ENCODE measurements around the gene MGARP. TPM values are rescaled to one million over a fixed set of nuclear protein-coding genes. Genes with fewer than 3 reads are reported as not detected.
"Not testable (repeated sequence)": the region's sequence is repeated elsewhere in the genome, so short reads cannot be mapped to it uniquely, and the experiment has no call there.

MGARP gene
- total RNA-seq, 1 donor from 2014 or later: 0.68 TPM

DNA sequence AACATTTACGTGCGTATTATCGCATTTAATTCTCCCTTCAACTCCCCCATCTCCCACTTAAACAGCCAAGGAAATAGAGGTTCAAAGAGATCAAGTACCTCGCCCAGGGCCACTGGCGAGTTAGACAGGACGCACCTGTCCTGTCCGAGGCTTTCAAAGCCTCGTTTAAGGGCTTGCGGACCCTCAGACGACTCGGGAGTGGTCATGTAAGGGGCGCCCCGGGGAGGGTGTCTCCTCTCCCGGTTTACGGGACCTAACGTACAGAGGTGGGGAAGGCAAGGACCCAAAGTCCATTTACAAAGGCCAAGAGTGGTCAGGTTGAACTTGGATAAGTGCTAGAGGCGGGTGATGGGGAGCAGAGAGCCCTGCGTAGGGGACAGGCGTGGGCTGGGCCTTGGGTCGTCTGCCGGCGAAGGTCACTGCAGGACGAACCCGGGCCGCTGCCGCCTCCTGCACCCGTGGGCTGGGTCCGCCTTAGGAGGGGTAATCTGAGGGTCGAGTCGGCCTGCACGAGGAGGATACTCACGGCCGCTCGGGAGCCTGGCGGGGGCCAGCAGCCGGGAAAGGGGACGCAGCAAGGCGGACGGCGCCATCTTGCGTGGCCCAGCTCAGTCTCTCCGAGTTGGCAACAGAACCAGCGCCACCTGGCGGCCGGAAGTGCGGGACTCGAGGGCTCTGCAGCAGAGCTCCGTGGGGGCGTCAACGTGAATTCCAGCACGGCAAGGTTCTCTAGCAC is 15.3 kb upstream of the MGARP start:
- peak; percentile 97 for DNase-seq

DNA sequence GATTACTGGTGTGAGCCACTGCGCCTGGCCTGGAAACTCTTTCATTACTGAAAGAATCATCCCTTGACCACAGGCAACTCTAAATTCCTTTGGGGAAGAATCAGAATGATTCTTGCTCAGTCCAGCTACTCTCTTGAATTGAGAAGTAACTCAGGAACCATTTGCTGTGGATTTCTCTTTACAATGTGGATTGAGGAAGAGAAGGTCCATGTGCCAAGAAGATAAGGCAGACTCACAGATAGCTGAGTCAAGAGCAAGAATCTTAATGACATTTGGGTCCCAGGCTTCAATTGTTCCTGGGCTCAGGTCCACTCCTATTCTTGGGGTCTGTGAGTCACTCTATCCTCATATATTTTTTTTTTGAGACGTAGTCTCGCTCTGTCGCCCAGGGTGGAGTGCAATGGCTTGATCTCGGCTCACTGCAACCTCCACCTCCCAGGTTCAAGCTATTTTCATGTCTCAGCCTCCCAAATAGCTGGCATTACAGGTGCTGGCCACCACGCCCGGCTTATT is 6.2 kb upstream of the MGARP start:
- no peak for DNase-seq

DNA sequence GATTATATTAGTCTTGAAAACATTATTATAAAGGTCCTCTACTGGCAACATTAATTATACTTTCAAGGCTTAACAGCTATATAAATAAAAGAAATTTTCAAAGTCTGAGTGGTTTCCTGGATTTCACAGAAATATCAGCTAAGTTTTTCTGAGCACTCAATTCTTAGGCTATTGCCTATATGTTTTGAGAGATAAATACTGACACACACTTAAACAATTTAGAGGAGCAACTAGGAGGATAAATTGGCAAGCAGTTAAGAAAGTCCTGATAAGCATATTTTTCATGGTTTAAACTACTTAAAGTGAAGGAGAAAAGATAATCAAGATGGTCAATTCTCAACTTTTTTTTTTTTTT is 2.7 kb upstream of the MGARP start:
- DNase-seq: no peak

DNA sequence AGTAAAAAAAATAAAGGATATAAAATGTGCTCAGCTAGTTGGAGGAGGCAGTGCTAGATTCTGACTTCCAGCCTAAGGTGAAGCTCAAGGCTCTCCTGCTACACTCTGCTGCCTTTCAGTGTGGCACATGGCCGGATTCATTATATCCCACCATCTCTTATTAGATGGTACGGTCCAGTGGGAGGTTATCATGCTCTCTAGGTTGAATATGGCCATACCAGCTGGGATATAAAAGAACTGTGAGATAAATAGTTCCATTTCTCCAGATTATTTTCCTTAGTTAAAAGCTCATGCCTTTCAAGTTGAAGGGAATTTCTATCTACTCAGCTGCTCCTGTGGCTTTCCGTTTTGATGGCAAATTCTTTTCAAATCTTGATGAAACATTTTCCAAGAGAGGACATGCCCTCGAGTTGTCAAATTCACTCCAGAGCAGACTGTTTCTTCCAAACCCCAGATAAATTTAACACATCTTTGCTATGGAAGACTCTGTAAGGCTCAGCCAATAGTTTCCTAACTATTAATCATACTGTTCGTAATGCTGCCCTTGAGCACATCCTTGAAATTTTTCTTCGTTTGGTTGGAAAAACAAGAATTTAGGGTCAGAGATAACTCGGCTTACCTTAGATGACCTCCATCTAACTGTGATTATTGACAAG is 2.2 kb upstream of the MGARP start:
- no peak for DNase-seq

DNA sequence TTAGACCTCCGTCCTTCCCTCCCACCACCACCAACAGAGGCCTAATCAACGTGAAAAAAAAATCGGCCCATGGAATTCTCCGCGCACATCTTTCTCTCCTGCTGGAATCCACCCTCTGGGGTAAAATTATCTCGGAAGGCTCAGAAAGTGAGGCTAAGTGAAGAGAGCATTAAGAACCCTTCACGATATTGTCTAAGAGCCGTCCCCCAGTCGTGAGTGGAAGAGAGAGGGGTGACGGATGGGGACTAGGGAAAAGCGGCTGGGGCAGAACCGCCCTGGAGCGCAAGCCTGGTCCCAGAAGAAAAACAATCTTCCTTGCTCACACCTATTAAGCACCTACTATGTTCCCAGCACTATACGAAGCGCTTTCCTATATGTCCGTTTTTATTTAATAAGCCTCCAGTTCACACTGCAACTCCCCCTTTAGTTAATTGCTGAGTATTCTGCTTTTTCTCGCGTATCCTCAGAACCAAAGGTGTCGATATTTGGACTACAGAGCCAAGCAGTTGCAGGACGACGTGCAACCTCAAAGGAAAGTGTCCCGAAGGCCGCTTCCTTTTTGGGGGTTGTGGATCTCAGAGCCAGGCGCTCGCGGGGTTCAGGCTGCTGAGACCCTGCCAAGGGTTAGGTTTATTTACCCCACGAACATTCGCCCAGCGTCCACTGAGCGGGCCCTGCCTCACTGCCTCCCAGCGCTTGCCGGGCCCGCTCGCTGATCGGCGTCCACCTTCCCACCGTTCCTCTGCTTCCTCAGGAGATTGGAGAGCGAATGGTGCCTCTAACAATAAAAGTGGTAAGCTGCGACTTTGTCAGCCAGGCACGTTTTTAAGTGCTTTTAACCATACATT is 889 bp downstream of the MGARP start:
- DNase-seq: peak; percentile 44

DNA sequence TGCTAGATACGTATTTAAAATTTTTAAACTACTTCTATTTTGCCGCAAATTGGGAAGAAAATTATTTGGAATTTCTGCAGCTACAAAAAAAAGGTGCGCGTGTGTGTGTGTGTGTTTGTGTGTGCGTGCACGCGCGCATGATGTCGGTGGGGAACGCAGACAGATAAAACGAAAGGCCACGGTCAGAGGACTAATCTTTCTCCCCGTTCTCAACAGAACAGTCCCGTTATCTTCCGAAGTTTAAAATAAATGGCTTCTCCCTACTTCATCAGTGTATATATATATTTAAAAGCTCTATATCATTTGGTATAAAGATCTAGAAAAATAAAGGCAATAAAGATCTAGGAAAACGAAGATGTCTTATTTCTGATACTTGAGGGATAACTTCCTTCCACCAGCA is 1.5 kb downstream of the MGARP start:
- no peak for DNase-seq

DNA sequence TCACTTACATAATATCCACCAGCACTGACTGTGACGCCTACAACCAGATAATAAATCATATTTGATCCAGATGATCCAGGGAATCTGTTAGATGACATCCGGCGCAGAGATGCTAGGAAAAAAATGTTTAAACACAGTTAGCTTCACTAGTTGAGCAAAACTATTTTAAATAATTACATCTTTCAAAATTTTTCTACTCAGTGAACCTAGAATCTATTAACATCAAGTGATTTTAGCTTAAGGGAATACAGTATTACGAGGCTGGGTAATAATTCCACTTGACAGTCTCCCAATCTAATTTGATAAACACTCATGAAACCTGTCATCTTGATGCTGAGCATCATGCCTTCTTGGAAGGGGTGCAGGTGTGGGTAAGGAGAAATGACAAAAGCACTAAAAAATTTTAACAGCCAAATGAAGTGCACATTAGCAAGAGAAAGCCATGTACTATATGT is 4.7 kb downstream of the MGARP start:
- no peak for DNase-seq

DNA sequence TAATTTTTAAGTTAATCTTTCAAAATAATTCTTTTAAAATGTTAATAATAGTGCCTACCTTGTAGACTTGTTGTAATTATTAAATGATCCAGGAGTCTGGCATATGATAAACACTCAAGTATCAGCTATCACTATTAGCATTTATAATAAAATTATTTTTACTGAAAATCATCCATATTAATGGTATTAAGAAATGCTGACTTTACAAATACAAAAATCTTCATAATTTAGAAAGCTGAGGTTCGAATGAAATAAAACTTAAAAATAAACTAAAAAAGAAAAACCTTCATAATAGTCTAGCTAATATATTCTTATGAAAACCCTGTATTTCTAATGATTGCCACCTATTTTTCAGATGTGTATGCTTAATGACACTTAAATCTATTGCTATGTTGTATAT is 5.2 kb downstream of the MGARP start:
- no peak for DNase-seq

DNA sequence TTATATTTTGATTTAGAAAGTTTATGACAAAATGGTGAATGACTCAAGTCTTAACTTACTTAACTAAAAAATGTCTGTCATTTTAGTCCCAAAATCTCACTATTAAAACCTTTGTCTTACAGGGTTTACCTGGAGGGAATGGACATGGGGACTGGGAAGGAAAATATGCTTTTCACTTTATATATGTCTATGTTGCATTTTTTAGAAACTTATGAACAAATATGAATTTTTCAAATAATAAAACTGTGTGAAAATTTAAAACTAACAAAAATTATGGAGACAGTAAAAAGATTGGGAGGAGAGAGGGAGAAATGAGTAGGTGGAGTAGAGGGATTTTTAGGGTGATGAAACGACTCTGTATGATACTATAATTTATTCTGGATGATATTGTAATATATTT is 6.2 kb downstream of the MGARP start:
- no peak for DNase-seq

DNA sequence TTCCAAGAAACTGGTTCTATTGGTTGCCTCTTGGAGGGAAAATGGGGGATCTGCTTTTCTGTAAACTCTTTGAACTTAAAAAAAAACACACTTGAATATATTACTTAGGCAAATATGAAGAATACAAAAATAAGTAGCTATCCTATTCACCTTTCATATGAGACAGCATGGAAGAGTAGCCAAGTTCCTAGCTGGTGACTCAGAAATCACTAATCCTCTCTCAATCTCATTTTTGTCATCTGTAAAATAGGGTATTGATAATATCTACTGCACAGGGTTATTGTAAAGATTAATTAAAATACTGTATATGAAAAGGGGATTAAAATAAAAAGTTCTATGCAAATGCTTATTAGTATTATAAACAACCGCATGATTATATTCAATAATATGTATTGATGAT is 12.7 kb downstream of the MGARP start:
- no peak for DNase-seq

DNA sequence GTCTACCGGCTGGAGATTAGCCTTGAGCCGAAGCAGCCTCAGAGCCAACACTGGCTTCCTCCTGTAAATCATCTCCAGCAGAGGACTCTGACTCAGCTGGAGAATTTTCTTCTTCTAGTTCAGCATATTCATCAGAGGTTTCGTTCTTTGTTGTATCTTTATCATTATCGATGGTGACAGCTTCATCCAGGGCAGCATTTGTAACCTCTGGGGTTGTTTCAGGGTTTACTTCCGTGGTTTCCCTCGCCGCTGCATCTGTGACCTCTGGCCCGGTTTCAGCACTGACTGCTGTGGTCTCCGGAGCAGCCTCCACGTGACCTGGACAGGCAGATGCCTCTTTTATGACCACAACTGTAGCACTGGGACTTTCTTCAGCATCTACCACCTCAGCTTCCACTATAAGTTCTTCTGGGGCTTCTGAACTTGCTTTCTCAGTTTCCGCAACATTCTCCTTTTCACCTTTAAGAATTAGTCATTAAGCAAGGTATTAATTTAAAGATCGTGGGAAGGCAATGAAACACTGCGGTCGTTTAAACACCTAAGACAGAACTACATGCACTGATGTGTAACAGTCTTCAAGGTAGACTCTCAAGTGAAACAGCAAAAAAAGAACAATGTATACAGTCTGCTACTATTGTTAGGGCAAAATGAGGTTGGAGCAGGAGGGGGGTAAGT is 13.3 kb downstream of the MGARP start:
- DNase-seq: peak; percentile 64

DNA sequence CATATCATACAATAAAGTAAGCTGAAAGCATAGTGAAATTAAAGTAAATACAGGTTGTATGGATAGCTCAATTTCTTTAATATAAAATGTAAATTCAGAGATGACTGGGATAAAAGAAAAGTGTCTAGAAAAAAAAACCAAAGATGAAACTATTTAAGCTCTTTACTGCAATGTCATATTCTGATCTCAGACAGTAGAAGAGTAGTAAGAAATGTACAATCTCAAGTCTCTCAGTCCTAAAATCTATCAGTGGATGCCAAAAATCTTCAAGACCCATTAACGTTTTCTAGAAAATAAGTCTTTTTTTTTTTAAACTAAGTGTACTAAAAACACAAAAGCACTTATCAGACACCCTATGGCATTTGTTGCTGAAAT is 13.8 kb downstream of the MGARP start:
- no peak for DNase-seq

DNA sequence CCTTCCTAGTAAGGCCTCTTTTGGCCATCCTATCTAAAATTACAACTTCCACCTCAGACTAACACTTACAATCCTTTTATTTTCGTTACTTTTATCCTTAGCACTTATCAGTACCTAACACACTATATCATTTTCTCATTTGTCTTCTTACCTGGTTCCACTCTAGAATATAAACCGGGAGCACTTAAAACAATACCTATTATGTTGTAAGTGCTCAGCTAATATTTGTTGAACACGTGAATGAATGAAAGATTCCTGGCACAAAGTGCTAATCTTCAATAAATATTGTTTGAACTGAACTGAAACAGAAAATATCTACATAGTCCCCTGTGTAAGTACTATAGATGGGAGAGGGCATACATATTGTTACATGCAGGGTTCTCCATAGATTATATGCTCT is 14.4 kb downstream of the MGARP start:
- DNase-seq: no peak

DNA sequence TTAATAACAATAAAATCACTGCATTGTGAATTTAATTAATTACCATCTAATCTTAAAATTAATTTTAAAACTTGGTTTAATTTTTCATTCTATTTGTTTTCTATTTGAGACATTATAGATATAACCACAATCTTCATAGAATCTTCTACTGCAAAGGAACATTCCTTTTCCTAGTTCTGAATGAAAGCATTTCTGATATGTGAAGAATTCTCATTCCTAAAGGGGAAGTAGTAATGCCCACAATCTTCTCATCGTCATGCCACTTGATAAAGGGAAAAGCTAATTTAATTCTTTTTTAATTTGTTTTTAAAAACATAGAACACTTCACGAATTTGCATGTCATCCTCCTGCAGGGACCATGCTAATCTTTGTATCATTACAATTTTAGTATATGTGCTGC is 23.7 kb downstream of the MGARP start:
- DNase-seq: no peak

DNA sequence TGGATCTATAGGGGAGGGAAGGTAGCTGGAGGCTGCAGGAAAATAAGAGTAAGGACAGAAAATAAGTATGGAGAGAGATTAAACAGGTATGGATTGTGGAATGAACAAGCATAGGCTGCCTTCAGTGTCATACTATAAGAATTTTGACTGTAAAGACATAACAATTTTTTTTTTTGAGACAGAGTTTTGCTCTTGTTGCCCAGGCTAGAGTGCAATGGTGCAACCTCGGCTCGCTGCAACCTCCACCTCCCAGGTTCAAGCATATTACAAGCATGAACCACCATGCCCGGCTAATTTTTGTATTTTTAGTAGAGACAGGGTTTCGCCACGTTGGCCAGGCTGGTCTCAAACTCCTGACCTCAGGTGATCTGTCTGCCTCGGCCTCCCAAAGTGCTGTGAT is 24.4 kb downstream of the MGARP start:
- DNase-seq: not testable (repeated sequence)

DNA sequence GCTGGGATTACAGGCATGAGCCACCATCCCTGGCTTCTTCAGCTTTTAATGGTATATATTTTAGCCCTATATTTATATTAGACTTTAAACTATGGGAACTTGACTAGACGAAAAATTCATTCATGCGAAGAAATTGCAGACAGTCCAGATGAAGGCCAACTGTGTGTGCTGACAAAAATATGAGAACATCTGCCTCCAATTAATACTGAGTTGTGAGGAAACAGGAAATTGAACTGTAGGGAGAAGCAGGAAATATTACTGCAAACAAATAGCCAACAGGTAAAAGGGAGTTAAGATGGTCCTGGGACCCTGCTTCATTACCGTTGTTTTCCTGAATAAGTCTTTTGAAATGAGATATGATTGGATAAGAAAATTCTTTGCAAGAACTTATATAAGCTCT is 26.3 kb downstream of the MGARP start:
- no peak for DNase-seq

DNA sequence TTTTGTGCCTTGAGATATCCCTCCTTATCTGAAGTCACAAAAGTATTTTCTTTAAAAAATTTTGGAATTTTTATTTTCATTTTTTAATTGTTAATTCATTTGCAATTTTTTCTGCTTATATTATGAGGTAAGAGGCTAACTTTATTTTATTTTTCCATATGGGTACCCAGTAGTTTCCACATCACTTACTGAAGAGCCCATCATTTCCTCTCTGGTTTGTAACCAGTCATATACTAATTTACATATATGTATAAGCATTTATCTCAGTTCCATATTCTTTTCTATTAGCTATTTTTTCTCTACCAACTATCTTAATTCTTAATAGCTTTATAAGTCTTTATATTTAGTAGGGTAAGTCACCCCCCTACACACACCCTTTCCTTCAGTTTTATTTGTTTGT is 27.0 kb downstream of the MGARP start:
- no peak for DNase-seq

DNA sequence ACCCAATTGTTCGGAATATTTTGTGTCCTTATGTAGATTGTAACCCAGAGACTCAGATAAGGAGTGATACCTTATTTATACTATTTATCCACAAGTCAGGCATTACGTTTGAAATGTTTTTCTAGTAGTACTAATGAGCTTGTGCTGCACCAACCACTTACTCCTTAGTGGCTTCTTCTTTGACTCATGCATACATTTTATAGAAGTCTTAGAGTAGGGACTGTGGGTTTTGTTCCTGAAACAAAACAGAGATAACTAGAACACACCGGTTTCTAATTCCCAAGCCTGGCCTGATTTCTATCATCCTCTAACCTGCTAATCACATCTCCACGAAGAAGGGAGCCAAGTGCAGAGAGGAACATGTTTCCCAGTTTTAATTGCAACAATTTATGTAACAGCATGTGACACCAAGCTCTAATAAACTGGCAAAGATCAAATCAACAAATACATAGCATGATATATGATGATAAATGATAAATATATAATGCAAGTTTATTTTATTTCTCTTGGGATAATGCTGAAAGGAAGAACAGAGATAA is 32.3 kb downstream of the MGARP start:
- DNase-seq: no peak

DNA sequence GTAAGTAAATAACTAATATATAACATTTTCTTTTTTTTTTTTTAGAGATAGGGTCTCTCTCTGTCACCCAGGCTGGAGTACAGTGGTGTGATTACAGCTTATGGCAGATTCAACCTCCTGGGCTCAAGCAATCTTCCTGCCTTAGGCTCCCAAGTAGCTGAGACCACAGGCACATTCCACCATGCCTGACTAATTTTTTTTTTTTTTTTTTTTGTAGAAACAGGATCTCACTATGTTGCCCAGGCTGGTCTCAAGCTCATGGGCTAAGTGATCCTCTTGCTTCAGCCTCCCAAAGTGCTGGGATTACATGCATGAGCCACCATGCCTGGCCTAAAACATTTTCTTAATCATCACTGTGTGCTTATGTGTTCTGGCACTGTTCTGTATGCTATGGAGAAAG is 32.8 kb downstream of the MGARP start:
- DNase-seq: no peak

DNA sequence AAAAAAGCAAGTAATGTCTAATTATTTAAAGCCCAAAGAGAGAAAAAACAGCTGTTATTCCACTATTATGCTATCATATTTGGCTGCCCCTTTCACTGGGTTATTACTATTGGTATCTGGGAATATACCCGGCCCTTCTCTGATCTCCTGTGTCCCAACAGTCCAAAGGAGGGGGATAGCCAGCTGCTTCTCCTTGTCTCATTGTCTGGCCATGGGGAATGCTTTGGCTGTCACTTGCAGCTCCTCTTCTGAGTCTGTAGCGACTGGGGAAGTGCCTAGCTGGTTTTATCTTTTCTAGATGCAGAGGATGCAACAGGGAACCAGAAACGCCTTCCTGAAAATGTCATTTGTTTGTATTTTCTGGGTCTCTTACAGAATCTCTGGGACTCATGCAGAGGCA is 33.9 kb downstream of the MGARP start:
- no peak for DNase-seq

DNA sequence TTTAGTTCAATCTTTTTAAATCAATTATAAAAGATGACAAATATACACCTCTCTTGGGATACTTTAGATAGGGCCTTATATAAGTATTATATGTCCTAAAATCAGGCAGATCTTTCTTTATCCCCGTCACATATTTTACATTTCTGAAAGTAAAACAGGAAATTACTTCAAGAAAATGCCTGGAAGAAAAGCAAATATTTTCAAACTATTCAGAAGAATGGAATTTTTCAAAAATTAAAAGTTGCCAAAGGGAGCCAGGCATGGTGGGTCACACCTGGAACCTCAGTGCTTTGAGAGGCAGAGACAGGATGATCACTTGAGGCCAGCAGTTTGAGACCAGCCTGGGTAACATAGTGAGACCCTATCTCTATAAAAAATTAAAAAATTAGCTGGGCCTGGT is 34.4 kb downstream of the MGARP start:
- peak; percentile 11 for DNase-seq

Measured in dermis blood vessel endothelial cell (primary cell).